ENCODE results near the gene CCNF. TPM values are rescaled to one million over a fixed set of nuclear protein-coding genes. Genes with fewer than 3 reads are reported as not detected.

CCNF gene
- polyA plus RNA-seq, 1 experiment = 7.1 TPM

- TF ChIP-seq CTCF (IDR thresholded peaks at IDR 0.05; ENCODE audit: insufficient read depth, low read depth, low read length) = no peak
- ChIA-PET POLR2A (no interaction called here), CTCF (interaction anchor here (1.2 kb wide), 1 partner anchor 11 kb away, joined by 4 read pairs; no protein-coding TSS in a partner anchor)
- Histone ChIP-seq H3K27me3 (ENCODE audit: control insufficient read depth, insufficient read depth, low read length) (no peaks in the 10 kb centered on the region), H3K4me3 (ENCODE audit: low read depth, low read length) (no peak overlapping the region), H3K36me3 (ENCODE audit: control insufficient read depth, insufficient read depth, low read length) (peaks cover 2% of the 10 kb centered on the region; the same call in 1 of the 2 replicates)
- no peak for DNase-seq (ENCODE audit: low read depth)
Measured at GRCh38 chr16:2480948-2481347, 51.7 kb downstream of the CCNF start.

- peaks cover 7% of the 10 kb centered on the region for H3K36me3 ChIP-seq (ENCODE audit: control insufficient read depth, insufficient read depth, low read length)
- CTCF ChIA-PET = interaction anchor here (1.2 to 8.3 kb wide), 2 partner anchors 11 to 20 kb away, joined by 4 to 63 read pairs; no protein-coding TSS in a partner anchor
Measured at GRCh38 chr16:2481676-2482075, 52.4 kb downstream of the CCNF start.

GRCh38 chr16:2482249-2482648, 53.0 kb downstream of the CCNF start:
- no peak for DNase-seq (ENCODE audit: low read depth)
- ChIA-PET POLR2A (interaction anchor here (0.6 kb wide), 1 partner anchor 213 kb away, joined by 9 read pairs; no protein-coding TSS in a partner anchor), CTCF (interaction anchor here (1.1 to 8.3 kb wide), 4 partner anchors 9 to 59 kb away, joined by 4 to 63 read pairs (median 4); no protein-coding TSS in a partner anchor)
- Histone ChIP-seq H3K36me3 (ENCODE audit: control insufficient read depth, insufficient read depth, low read length) (peaks cover 7% of the 10 kb centered on the region), H3K4me3 (ENCODE audit: low read depth, low read length) (no peak overlapping the region), H3K27me3 (ENCODE audit: control insufficient read depth, insufficient read depth, low read length) (no peaks in the 10 kb centered on the region)
- TF ChIP-seq CTCF (IDR thresholded peaks at IDR 0.05; ENCODE audit: insufficient read depth, low read depth, low read length) = no peak

More at GRCh38 chr16:2481676-2482075, 52.4 kb downstream of the CCNF start:
- TF ChIP-seq CTCF (IDR thresholded peaks at IDR 0.05; ENCODE audit: insufficient read depth, low read depth, low read length) = no peak
- POLR2A ChIA-PET = no interaction called here
- no peak for DNase-seq (ENCODE audit: low read depth)
- Histone ChIP-seq H3K4me3 (ENCODE audit: low read depth, low read length) (no peak overlapping the region), H3K27me3 (ENCODE audit: control insufficient read depth, insufficient read depth, low read length) (no peaks in the 10 kb centered on the region)

- no peak for DNase-seq (ENCODE audit: low read depth)
- ChIA-PET POLR2A (interaction anchor here (0.6 kb wide), 1 partner anchor 214 kb away, joined by 9 read pairs; no protein-coding TSS in a partner anchor), CTCF (interaction anchor here (0.6 to 8.3 kb wide), 7 partner anchors 10 to 442 kb away, joined by 3 to 63 read pairs (median 4); partner anchors contain the start of gene NTN3)
- Histone ChIP-seq H3K27me3 (ENCODE audit: control insufficient read depth, insufficient read depth, low read length) (no peaks in the 10 kb centered on the region), H3K36me3 (ENCODE audit: control insufficient read depth, insufficient read depth, low read length) (peaks cover 7% of the 10 kb centered on the region), H3K4me3 (ENCODE audit: low read depth, low read length) (peak overlapping the region; percentile 40)
- TF ChIP-seq CTCF (IDR thresholded peaks at IDR 0.05; ENCODE audit: insufficient read depth, low read depth, low read length) = no peak
Measured at GRCh38 chr16:2482708-2483534, 53.7 kb downstream of the CCNF start.

Measured in BJ (cell line).